Measurements from ENCODE around the gene CREBL2.
"Not testable (repeated sequence)": the region's sequence is repeated elsewhere in the genome, so short reads cannot be mapped to it uniquely, and the experiment has no call there.

Gene CREBL2

GRCh38 chr12:12609692-12610091, 2.0 kb upstream of the CREBL2 start:
- TF ChIP-seq CTCF (conservative IDR thresholded peaks at IDR 0.05; ENCODE audit: low read depth), result no peak
- H3K27ac ChIP-seq, result no peak overlapping the region
- no peak for DNase-seq (ENCODE audit: low spot score)
- CTCF ChIA-PET, result interaction anchor here (1.9 kb wide), 1 partner anchor 233 kb away, joined by 8 read pairs; no protein-coding TSS in a partner anchor
- POLR2A ChIA-PET (ENCODE audit: low non-redundant PET), result interaction anchor here (0.7 kb wide), 1 partner anchor 106 kb away, joined by 5 read pairs; no protein-coding TSS in a partner anchor

GRCh38 chr12:12610711-12611110, 965 bp upstream of the CREBL2 start:
- ChIA-PET CTCF (no interaction called here), POLR2A (ENCODE audit: low non-redundant PET) (no interaction called here)
- no peak for TF ChIP-seq CTCF (conservative IDR thresholded peaks at IDR 0.05; ENCODE audit: low read depth)
- H3K27ac ChIP-seq, result peak overlapping the region; percentile 90
- DNase-seq (ENCODE audit: low spot score), result no peak

- peak overlapping the region; percentile 90 for H3K27ac ChIP-seq
- DNase-seq (ENCODE audit: low spot score), result peak; percentile 34
- no peak for TF ChIP-seq CTCF (conservative IDR thresholded peaks at IDR 0.05; ENCODE audit: low read depth)
- POLR2A ChIA-PET (ENCODE audit: low non-redundant PET), result no interaction called here
- CTCF ChIA-PET, result interaction anchor here (0.7 kb wide), 1 partner anchor 227 kb away, joined by 5 read pairs; no protein-coding TSS in a partner anchor
Observed at GRCh38 chr12:12612358-12612757, 682 bp downstream of the CREBL2 start.

GRCh38 chr12:12613344-12613743, 1.7 kb downstream of the CREBL2 start:
- ChIA-PET CTCF (no interaction called here), POLR2A (ENCODE audit: low non-redundant PET) (no interaction called here)
- no peak for TF ChIP-seq CTCF (conservative IDR thresholded peaks at IDR 0.05; ENCODE audit: low read depth)
- no peak overlapping the region for H3K27ac ChIP-seq
- DNase-seq (ENCODE audit: low spot score), result no peak

GRCh38 chr12:12614342-12614741, 2.7 kb downstream of the CREBL2 start:
- ChIA-PET CTCF (interaction anchor here (0.6 kb wide), 1 partner anchor 22 kb away, joined by 3 read pairs; no protein-coding TSS in a partner anchor), POLR2A (ENCODE audit: low non-redundant PET) (no interaction called here)
- no peak for TF ChIP-seq CTCF (conservative IDR thresholded peaks at IDR 0.05; ENCODE audit: low read depth)

GRCh38 chr12:12616512-12617310, 5.0 kb downstream of the CREBL2 start:
- no peak for DNase-seq (ENCODE audit: low spot score)
- no peak for TF ChIP-seq CTCF (conservative IDR thresholded peaks at IDR 0.05; ENCODE audit: low read depth)
- ChIA-PET POLR2A (ENCODE audit: low non-redundant PET) (no interaction called here), CTCF (interaction anchor here (0.6 kb wide), 2 partner anchors 58 to 239 kb away, joined by 3 read pairs; no protein-coding TSS in a partner anchor)
- no peak overlapping the region for H3K27ac ChIP-seq

More at GRCh38 chr12:12614342-12614741, 2.7 kb downstream of the CREBL2 start:
- H3K27ac ChIP-seq, result no peak overlapping the region
- no peak for DNase-seq (ENCODE audit: low spot score)

GRCh38 chr12:12618064-12618463, 6.4 kb downstream of the CREBL2 start:
- CTCF ChIA-PET, result not testable (repeated sequence)

More at GRCh38 chr12:12618064-12618463, 6.4 kb downstream of the CREBL2 start:
- DNase-seq (ENCODE audit: low spot score); POLR2A ChIA-PET (ENCODE audit: low non-redundant PET); H3K27ac ChIP-seq: not testable (repeated sequence)

All from RWPE1 (cell line).